Keratinocyte (primary cell): ENCODE measurements around the gene TENM4. TPM values are rescaled to one million over a fixed set of nuclear protein-coding genes. Genes with fewer than 3 reads are reported as not detected.

Experiments
- DNase-seq: peaks from one replicate; pipeline ENCODE4 v3.0.0-alpha.2; 2011; ENCODE audit warnings: low read depth, missing footprints, low spot score
- FAIRE-seq: peaks from 2 replicates; lab custom pipeline; 2011; peaks lifted over from hg19 to GRCh38; lab: Jason Lieb, UNC
- H2AFZ ChIP-seq: 2 replicates; pipeline ENCODE4 v1.6.0; 2012; ENCODE audit warnings: low read length, control low read depth, inconsistent platforms; ENCODE audit not compliant: control insufficient read depth
- H3K27ac ChIP-seq: 2 replicates; pipeline ENCODE4 v1.5.1; 2011; ENCODE audit warnings: low read length; ENCODE audit not compliant: control insufficient read depth, insufficient read depth
- H3K27me3 ChIP-seq: 3 replicates; pipeline ENCODE4 v1.6.0; 2011; ENCODE audit warnings: low read length; ENCODE audit not compliant: control insufficient read depth, insufficient read depth; ENCODE audit errors: extremely low read depth
- H3K36me3 ChIP-seq, 2 experiments: 2 replicates in 1 of 2; 3 replicates in 1 of 2; pipeline ENCODE4 v1.5.1; 2011; ENCODE audit warnings: low read length in 2 of 2, mild to moderate bottlenecking in 1 of 2; ENCODE audit not compliant: control insufficient read depth in 2 of 2, insufficient read depth in 2 of 2; ENCODE audit errors: extremely low read depth in 1 of 2
- H3K4me1 ChIP-seq: 3 replicates; pipeline ENCODE4 v1.5.1; 2011; ENCODE audit warnings: low read length; ENCODE audit not compliant: control insufficient read depth, insufficient read depth; ENCODE audit errors: extremely low read depth
- H3K4me2 ChIP-seq: 3 replicates; pipeline ENCODE4 v1.6.0; 2011; ENCODE audit warnings: low read depth, low read length; ENCODE audit not compliant: control insufficient read depth, insufficient read depth; ENCODE audit errors: extremely low read depth
- H3K4me3 ChIP-seq, 3 experiments: fragments of 200-600 bp in 1 of 3; sonication (generic) in 1 of 3; 2 replicates in 2 of 3; 3 replicates in 1 of 3; pipeline ENCODE4 v1.5.1; 2011 to 2016; ENCODE audit warnings: low read length in 3 of 3, mild to moderate bottlenecking in 3 of 3, control low read depth in 2 of 3, inconsistent platforms in 1 of 3, low read depth in 1 of 3, mixed read lengths in 1 of 3, mixed run types in 1 of 3, moderate library complexity in 1 of 3; ENCODE audit not compliant: control insufficient read depth in 2 of 3, insufficient read depth in 2 of 3; ENCODE audit errors: extremely low read depth in 1 of 3
- H3K79me2 ChIP-seq: 2 replicates; pipeline ENCODE4 v1.6.0; 2012; ENCODE audit warnings: low read length; ENCODE audit not compliant: control insufficient read depth, insufficient read depth
- H3K9ac ChIP-seq: 3 replicates; pipeline ENCODE4 v1.6.0; 2011; ENCODE audit warnings: low read length; ENCODE audit not compliant: control insufficient read depth, insufficient read depth; ENCODE audit errors: extremely low read depth
- H3K9me1 ChIP-seq: 3 replicates; pipeline ENCODE4 v1.6.0; 2011; ENCODE audit warnings: low read length; ENCODE audit not compliant: control insufficient read depth, insufficient read depth; ENCODE audit errors: extremely low read depth
- H3K9me3 ChIP-seq: 2 replicates; pipeline ENCODE4 v1.5.1; 2012; ENCODE audit warnings: low read depth, low read length; ENCODE audit not compliant: control insufficient read depth
- H4K20me1 ChIP-seq: 3 replicates; pipeline ENCODE4 v1.6.0; 2011; ENCODE audit warnings: low read length; ENCODE audit not compliant: control insufficient read depth, insufficient read depth; ENCODE audit errors: extremely low read depth
- CTCF ChIP-seq, 3 experiments: IDR thresholded peaks in 1 of 3; conservative IDR thresholded peaks in 1 of 3; optimal IDR thresholded peaks in 1 of 3; 2 replicates in 2 of 3; 3 replicates in 1 of 3; pipeline versions ENCODE3 to v1.5.1; 2011; ENCODE audit warnings: low read length in 3 of 3, mild to moderate bottlenecking in 3 of 3, moderate library complexity in 2 of 3, control low read depth in 1 of 3, inconsistent platforms in 1 of 3; ENCODE audit not compliant: insufficient read depth in 2 of 3; ENCODE audit errors: extremely low read depth in 1 of 3
- EZH2 ChIP-seq: IDR thresholded peaks from one replicate; pipeline ENCODE4 v1.6.1; 2012; ENCODE audit warnings: inconsistent platforms, mild to moderate bottlenecking, low read length, moderate library complexity
- dilution Hi-C: fragments of 300-500 bp; cut with MboI; formaldehyde crosslinking; loops from one replicate; pipeline ENCODE4 v1.7.0; 2020; ENCODE audit warnings: low sequenced_read_pairs; ENCODE audit not compliant: extremely low pct_ligation_motif_present
- polyA plus RNA-seq, 5 experiments: library from polyadenylated mRNA; depleted of rRNA in 3 of 5; stranded (reverse) in 3 of 5; stranded (forward) in 1 of 5; unstranded in 1 of 5; fragments of >200 nt; gene quantifications; 1 replicate in 1 of 5; 2 replicates in 3 of 5; 3 replicates in 1 of 5; pipeline versions ENCODE4 v1.2.1 to v1.2.3, GENCODE V29; 2011 to 2012; ENCODE audit warnings: missing spikeins in 2 of 5, low read depth in 1 of 5, low replicate concordance in 1 of 5

TENM4 gene
- polyA plus RNA-seq, 1 donor (not counting 4 experiments of a cell fraction or from before 2014, with no cell fraction given), result 3.5 TPM

DNA sequence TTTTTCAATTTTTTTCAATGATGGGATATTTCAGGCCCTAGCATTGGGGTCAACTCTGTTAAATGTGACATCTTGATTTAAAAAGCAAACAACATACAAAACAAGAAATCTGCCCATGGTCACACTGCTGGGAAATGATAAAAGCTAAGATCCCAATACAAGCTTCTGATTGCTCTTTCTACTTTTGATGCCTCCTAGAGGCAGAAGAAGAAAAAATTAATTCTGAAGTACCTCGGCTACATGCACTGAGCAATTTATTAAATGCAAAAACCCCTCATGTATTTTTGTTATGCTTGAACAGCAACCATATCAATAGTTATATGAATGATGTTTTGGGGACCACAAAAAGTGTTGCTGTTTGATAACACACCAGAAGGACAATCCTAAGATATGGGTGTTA, 524.1 kb downstream of the TENM4 start:
- H4K20me1 ChIP-seq, result no peaks in the 10 kb centered on the region
- no peak overlapping the region for H3K27ac ChIP-seq
- H3K4me2 ChIP-seq, result no peak overlapping the region
- H3K27me3 ChIP-seq, result no peaks in the 10 kb centered on the region
- H3K9me1 ChIP-seq, result no peaks in the 10 kb centered on the region
- TF ChIP-seq CTCF (optimal IDR thresholded peaks at IDR 0.05 in 1 of 3, IDR thresholded peaks at IDR 0.05 in 1 of 3, conservative IDR thresholded peaks at IDR 0.05 in 1 of 3; ENCODE audit: extremely low read depth in 1 of 3, insufficient read depth in 2 of 3, low read length in 3 of 3), result peak in 1 of 3 experiments; percentile 11
- no peak for TF ChIP-seq EZH2
- H3K9ac ChIP-seq, result no peak overlapping the region
- no peaks in the 10 kb centered on the region for H3K9me3 ChIP-seq
- DNase-seq, result no peak
- FAIRE-seq, result no peak
- no peaks in the 10 kb centered on the region for H3K79me2 ChIP-seq
- no peaks in the 10 kb centered on the region for H3K36me3 ChIP-seq
- no peak overlapping the region for H2AFZ ChIP-seq
- H3K4me1 ChIP-seq, result no peaks in the 10 kb centered on the region
- dilution Hi-C loops, result no loop called here
- no peak overlapping the region for H3K4me3 ChIP-seq

DNA sequence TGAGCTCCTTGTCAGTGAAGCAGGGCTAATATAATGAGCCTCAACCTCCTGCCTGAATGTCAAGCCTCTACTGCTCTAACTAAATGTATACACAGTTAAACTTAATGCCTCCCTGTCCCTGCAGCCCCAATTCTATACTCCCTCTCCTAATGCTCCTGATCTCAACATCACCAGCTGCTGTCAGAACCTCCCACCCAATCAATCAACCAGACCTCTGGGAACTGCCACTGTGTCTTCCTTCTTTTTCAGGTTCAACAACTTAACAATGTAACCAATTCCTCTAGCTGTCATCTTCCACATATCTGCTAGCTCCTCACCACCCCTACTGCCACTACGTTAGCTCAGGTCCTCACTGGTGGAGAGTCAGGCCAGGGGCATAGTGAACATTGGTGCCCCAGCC, 526.3 kb downstream of the TENM4 start:
- Histone ChIP-seq H4K20me1 (no peaks in the 10 kb centered on the region), H3K27me3 (no peaks in the 10 kb centered on the region), H3K79me2 (no peaks in the 10 kb centered on the region), H3K4me1 (no peaks in the 10 kb centered on the region), H3K4me2 (no peak overlapping the region), H3K9me3 (no peaks in the 10 kb centered on the region), H3K36me3 (no peaks in the 10 kb centered on the region), H3K27ac (no peak overlapping the region), H3K9ac (no peak overlapping the region), H3K4me3 (no peak overlapping the region), H2AFZ (no peak overlapping the region), H3K9me1 (no peaks in the 10 kb centered on the region)
- no peak for FAIRE-seq
- TF ChIP-seq EZH2 (no peak), CTCF (optimal IDR thresholded peaks at IDR 0.05 in 1 of 3, IDR thresholded peaks at IDR 0.05 in 1 of 3, conservative IDR thresholded peaks at IDR 0.05 in 1 of 3; ENCODE audit: extremely low read depth in 1 of 3, insufficient read depth in 2 of 3, low read length in 3 of 3) (no peak)
- DNase-seq, result no peak
- dilution Hi-C loops, result no loop called here
